CD4-positive, alpha-beta T cell (primary cell): ENCODE results near the gene PKP1. TPM values are rescaled to one million over a fixed set of nuclear protein-coding genes. Genes with fewer than 3 reads are reported as not detected.

Source experiments
- ATAC-seq: fragments of 200-7000 bp; cut with Tn5 transposase; one replicate; pipeline ENCODE4 v1.10.0; 2022; ENCODE audit warnings: mild to moderate bottlenecking; ENCODE audit not compliant: poor library complexity
- CTCF ChIA-PET: fragments of 350-600 bp; sonication (Branson Sonifier 250); formaldehyde crosslinking; loops from one replicate; lab custom pipeline; 2021; ENCODE audit warnings: antibody characterized with exemption, inconsistent platforms; lab: Charles Lee
- POLR2A ChIA-PET: fragments of 350-600 bp; sonication (Branson Sonifier 250); formaldehyde crosslinking; loops from one replicate; lab custom pipeline; 2021; ENCODE audit warnings: antibody characterized with exemption, inconsistent platforms; lab: Charles Lee
- DNase-seq, 14 experiments: peaks; one replicate each; pipeline ENCODE4 v3.0.0-alpha.2; 2013 to 2020; ENCODE audit warnings: mixed read lengths in 2 of 14
- H3K27ac ChIP-seq, 2 donors: one replicate each; pipeline versions ENCODE4 v1.5.1 to v1.7.0; 2013; ENCODE audit warnings: low read length in 2 of 2, low read depth in 1 of 2, mild to moderate bottlenecking in 1 of 2
- H3K27me3 ChIP-seq, 2 experiments: 1 replicate in 1 of 2; 2 replicates in 1 of 2; pipeline versions ENCODE4 v1.6.1 to v1.7.0; 2013; ENCODE audit warnings: low read length in 2 of 2, control low read depth in 1 of 2, mild to moderate bottlenecking in 1 of 2, moderate library complexity in 1 of 2; ENCODE audit not compliant: insufficient read depth in 2 of 2, control insufficient read depth in 1 of 2
- H3K36me3 ChIP-seq: one replicate; pipeline ENCODE4 v1.6.1; 2013; ENCODE audit warnings: low read length, control low read depth; ENCODE audit not compliant: insufficient read depth
- H3K4me1 ChIP-seq: one replicate; pipeline ENCODE4 v1.6.1; 2013; ENCODE audit warnings: low read length, control low read depth; ENCODE audit not compliant: insufficient read depth
- H3K4me3 ChIP-seq: one replicate; pipeline ENCODE4 v1.5.1; 2013; ENCODE audit warnings: mild to moderate bottlenecking, low read length, moderate library complexity
- H3K9me3 ChIP-seq, 2 experiments: 1 replicate in 1 of 2; 2 replicates in 1 of 2; pipeline versions ENCODE4 v1.6.1 to v1.7.0; 2013; ENCODE audit warnings: low read length in 2 of 2, mild to moderate bottlenecking in 2 of 2, control low read depth in 1 of 2, moderate library complexity in 1 of 2; ENCODE audit not compliant: control insufficient read depth in 1 of 2, insufficient read depth in 1 of 2
- H3K27ac Mint-ChIP-seq: one replicate; pipeline ENCODE4 v1.8.0; 2020; ENCODE audit warnings: mixed read lengths
- H3K27me3 Mint-ChIP-seq: one replicate; pipeline ENCODE4 v1.8.0; 2021; ENCODE audit warnings: mixed read lengths
- H3K36me3 Mint-ChIP-seq: one replicate; pipeline ENCODE4 v1.8.0; 2021; ENCODE audit warnings: low read depth, mixed read lengths
- H3K4me1 Mint-ChIP-seq: one replicate; pipeline ENCODE4 v1.8.0; 2021; ENCODE audit warnings: low read depth, mixed read lengths
- H3K4me3 Mint-ChIP-seq: one replicate; pipeline ENCODE4 v1.8.0; 2020; ENCODE audit warnings: mild to moderate bottlenecking, mixed read lengths
- H3K9me3 Mint-ChIP-seq: one replicate; pipeline ENCODE4 v1.8.0; 2020; ENCODE audit warnings: mixed read lengths
- intact Hi-C, 2 experiments: fragments of 100-400 bp; cut with DNase I in 1 of 2; cut with micrococcal nuclease in 1 of 2; formaldehyde crosslinking; loops; one replicate each; pipeline versions ENCODE4 v1.15.1 to v1.9.0; 2023 to 2025; cut with DNase I, micrococcal nuclease
- total RNA-seq, 174 experiments: library from RNA in 2 of 174; stranded (reverse) in 2 of 174; gene quantifications; one replicate each; pipeline ENCODE4 v1.2.3 and lab custom pipeline; 2021 to 2026
- TF ChIP-seq, protein P1 (sequence below): fragments of 200-600 bp; IDR thresholded peaks from one replicate; pipeline ENCODE4 v1.8.0; 2022; ENCODE audit warnings: antibody characterized with exemption, mild to moderate bottlenecking

Gene PKP1
- total RNA-seq, 2 experiments from 2014 or later, result not detected

DNA sequence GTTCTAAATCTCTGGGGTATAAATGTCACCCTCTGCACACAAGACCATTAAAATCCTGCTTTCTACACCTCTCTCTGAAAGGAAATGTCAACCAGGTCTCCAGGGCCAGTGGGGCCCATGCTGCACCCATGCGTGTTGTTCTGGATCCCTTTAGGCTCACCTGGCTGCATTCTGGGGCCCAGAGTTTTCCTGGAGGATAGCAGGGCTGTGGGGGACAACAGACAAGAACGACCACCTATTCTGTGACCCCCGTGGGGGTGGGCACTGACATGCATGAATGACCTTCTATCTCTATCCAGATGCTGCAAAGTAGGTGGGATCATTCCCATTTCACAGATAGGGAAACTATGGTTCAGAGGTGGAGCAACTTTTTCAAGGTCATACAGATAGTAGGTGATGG lies 52.6 kb downstream of the PKP1 start:
- H3K4me1 Mint-ChIP-seq, result no peaks in the 10 kb centered on the region

DNA sequence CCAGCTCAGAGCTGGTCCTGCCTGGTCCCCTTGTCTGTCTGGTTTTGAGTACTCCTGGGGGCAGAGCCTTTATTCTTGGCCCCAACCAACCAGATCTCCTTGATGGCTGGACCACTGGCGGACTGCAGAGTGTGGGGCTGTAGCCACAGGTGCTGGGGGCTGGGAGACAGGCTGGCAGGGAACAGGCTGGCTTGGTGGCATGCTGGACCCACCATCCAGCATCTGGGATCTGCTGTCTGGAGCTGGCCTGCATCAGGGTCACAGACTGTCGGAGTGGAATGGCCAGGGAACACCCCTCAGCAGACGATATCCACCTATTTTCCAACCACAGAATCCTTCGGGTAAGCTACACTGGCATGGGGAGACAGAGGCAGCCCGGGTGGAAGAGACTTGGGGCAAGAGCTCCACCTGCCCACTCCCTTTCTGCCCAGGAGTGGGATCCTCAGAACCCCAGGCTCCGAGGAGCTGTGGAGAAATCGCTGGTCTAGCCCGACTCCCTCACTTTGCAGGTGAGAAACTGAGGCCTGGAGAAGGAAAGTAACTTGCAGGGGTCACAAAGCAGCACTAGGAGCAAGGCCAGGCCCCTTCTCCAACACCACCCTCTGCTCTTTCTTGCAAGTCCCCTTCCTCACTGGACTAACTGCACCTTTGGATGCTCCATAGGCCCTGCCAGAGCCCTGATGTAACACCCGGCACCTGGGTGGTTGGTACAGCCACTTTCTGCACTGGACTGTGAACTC lies 53.6 kb downstream of the PKP1 start:
- Histone ChIP-seq H3K36me3 (no peaks in the 10 kb centered on the region), H3K27ac (no peak overlapping the region), H3K27me3 (no peaks in the 10 kb centered on the region), H3K4me3 (no peak overlapping the region), H3K4me1 (no peaks in the 10 kb centered on the region), H3K9me3 (no peaks in the 10 kb centered on the region)
- TF ChIP-seq, protein P1, sequence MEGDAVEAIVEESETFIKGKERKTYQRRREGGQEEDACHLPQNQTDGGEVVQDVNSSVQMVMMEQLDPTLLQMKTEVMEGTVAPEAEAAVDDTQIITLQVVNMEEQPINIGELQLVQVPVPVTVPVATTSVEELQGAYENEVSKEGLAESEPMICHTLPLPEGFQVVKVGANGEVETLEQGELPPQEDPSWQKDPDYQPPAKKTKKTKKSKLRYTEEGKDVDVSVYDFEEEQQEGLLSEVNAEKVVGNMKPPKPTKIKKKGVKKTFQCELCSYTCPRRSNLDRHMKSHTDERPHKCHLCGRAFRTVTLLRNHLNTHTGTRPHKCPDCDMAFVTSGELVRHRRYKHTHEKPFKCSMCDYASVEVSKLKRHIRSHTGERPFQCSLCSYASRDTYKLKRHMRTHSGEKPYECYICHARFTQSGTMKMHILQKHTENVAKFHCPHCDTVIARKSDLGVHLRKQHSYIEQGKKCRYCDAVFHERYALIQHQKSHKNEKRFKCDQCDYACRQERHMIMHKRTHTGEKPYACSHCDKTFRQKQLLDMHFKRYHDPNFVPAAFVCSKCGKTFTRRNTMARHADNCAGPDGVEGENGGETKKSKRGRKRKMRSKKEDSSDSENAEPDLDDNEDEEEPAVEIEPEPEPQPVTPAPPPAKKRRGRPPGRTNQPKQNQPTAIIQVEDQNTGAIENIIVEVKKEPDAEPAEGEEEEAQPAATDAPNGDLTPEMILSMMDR, result no peak
- H3K27me3 Mint-ChIP-seq, result no peaks in the 10 kb centered on the region
- no peaks in the 10 kb centered on the region for H3K9me3 Mint-ChIP-seq
- no peaks in the 10 kb centered on the region for H3K4me1 Mint-ChIP-seq
- DNase-seq (no peak), ATAC-seq (no peak)
- H3K36me3 Mint-ChIP-seq, result no peaks in the 10 kb centered on the region
- intact Hi-C loops, result no loop called here
- no peak overlapping the region for H3K4me3 Mint-ChIP-seq
- POLR2A ChIA-PET, result interaction anchor here (0.8 kb wide), 1 partner anchor 22 kb away, joined by 3 read pairs; no protein-coding TSS in a partner anchor
- CTCF ChIA-PET, result no interaction called here
- H3K27ac Mint-ChIP-seq, result no peak overlapping the region

More for the DNA sequence above, 52.6 kb downstream of the PKP1 start:
- Mint-ChIP-seq H3K27me3 (no peaks in the 10 kb centered on the region), H3K9me3 (no peaks in the 10 kb centered on the region), H3K36me3 (no peaks in the 10 kb centered on the region), H3K4me3 (no peak overlapping the region), H3K27ac (no peak overlapping the region)
- DNase-seq (no peak), ATAC-seq (no peak)
- H3K9me3 ChIP-seq, result no peaks in the 10 kb centered on the region
- H3K27me3 ChIP-seq, result no peaks in the 10 kb centered on the region
- POLR2A ChIA-PET, result no interaction called here
- H3K4me1 ChIP-seq, result no peaks in the 10 kb centered on the region
- H3K36me3 ChIP-seq, result no peaks in the 10 kb centered on the region
- CTCF ChIA-PET, result no interaction called here
- intact Hi-C loops, result no loop called here
- no peak overlapping the region for H3K4me3 ChIP-seq
- no peak overlapping the region for H3K27ac ChIP-seq
- TF ChIP-seq, protein P1, result no peak

DNA sequence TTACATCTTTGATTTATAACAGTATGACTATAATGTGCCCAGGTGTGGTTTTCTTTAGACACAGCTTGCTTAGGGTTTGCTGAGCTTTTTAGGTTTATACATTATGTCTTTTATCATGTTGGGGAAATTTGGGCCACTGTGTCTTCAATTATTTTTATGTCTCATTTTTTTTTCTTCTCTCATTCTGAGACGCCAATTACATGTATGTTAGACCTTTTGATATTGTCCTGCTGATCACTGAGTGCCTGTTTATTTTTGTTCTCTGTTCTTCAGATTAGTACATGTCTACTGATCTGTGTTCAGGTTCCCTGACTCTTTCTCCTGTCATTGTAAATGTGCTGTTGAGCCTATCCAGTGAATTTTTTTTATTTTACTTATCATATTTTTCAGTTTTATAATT lies 58.1 kb downstream of the PKP1 start:
- no peak overlapping the region for H3K4me3 ChIP-seq
- Mint-ChIP-seq H3K27me3 (peaks cover 10% of the 10 kb centered on the region), H3K4me1 (no peaks in the 10 kb centered on the region), H3K4me3 (no peak overlapping the region), H3K9me3 (no peaks in the 10 kb centered on the region), H3K36me3 (no peaks in the 10 kb centered on the region), H3K27ac (no peak overlapping the region)
- CTCF ChIA-PET, result no interaction called here
- H3K27me3 ChIP-seq, result peaks cover 0 to 2% of the 10 kb centered on the region in 2 experiments
- ATAC-seq (no peak), DNase-seq (no peak)
- no peak overlapping the region for H3K27ac ChIP-seq
- TF ChIP-seq, protein P1, result no peak
- H3K36me3 ChIP-seq, result no peaks in the 10 kb centered on the region
- no peaks in the 10 kb centered on the region for H3K4me1 ChIP-seq
- POLR2A ChIA-PET, result no interaction called here
- H3K9me3 ChIP-seq, result no peaks in the 10 kb centered on the region
- intact Hi-C loops, result no loop called here
